ENCODE data around the gene TEX101. TPM values are rescaled to one million over a fixed set of nuclear protein-coding genes. Genes with fewer than 3 reads are reported as not detected.

Gene TEX101
- total RNA-seq, 5 donors from 2014 or later (not counting 1 experiment from before 2014, with no cell fraction given): not detected

DNA sequence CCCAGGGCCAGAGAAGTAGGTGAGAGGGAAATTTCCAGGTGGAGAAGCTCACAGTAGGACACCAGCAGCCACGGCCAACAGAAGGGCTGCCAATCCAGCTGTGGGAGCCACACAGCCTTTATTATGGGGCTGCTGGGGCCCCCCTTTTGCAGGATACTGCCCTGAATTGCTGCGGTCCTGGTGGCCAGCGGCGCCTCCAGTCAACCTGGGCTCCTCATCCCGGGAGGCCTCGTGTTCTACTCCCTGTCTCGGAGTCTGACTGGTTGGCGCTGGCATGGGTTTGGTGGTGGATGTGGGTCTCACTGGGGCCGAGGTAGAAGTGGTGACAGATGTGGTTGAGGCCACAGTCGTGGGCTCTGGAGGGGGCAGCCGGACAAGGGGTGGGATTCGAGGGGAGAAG is 46.6 kb downstream of the TEX101 start:
- Mint-ChIP-seq H3K9me3 (no peaks in the 10 kb centered on the region), H3K4me1 (peaks cover 39 to 43% (median 41%) of the 10 kb centered on the region in 3 donors), H3K36me3 (peaks cover 6% of the 10 kb centered on the region), H3K27me3 (no peaks in the 10 kb centered on the region), H3K4me3 (peak overlapping the region in 1 of 3 donors; percentile 41), H3K27ac (no peak overlapping the region)
- CTCF ChIA-PET: interaction anchor here in 1 of 2 donors (0.9 to 1.0 kb wide), 2 partner anchors 14 to 46 kb away, joined by 3 to 5 read pairs; no protein-coding TSS in a partner anchor
- H3K27me3 ChIP-seq (replicated peaks in 1 of 2; ENCODE audit: control insufficient read depth in 2 of 2, extremely low read depth in 1 of 2, insufficient read depth in 2 of 2, low read length in 1 of 2): no peaks in the 10 kb centered on the region
- POLR2A ChIA-PET: interaction anchor here in 1 of 2 donors (0.6 kb wide), 1 partner anchor 64 kb away, joined by 3 read pairs; no protein-coding TSS in a partner anchor
- H3K27ac ChIP-seq (ENCODE audit: low read length): no peak overlapping the region
- H3K36me3 ChIP-seq (ENCODE audit: control insufficient read depth in 2 of 2, extremely low read depth in 1 of 2, insufficient read depth in 1 of 2, low read length in 1 of 2): peaks cover 0 to 5% of the 10 kb centered on the region in 2 donors
- DNase-seq (no peak), ATAC-seq (replicated peaks in 1 of 4) (no peak)
- H3K9me3 ChIP-seq: no peaks in the 10 kb centered on the region
- 87% methylated on average over 12 of the region's 12 CpGs for WGBS (ENCODE audit: insufficient coverage)
- H3K4me1 ChIP-seq (ENCODE audit: control insufficient read depth in 1 of 2, extremely low read depth in 1 of 2, insufficient read depth in 2 of 2, low read length in 2 of 2): peaks cover 10 to 39% of the 10 kb centered on the region in 2 experiments
- H3K4me3 ChIP-seq (ENCODE audit: control insufficient read depth in 1 of 2, extremely low read depth in 1 of 2, low read length in 1 of 2): no peak overlapping the region

GRCh38 chr19:43462383-43462782 is 47.7 kb downstream of the TEX101 start:
- ChIA-PET CTCF (interaction anchor here (1.1 to 1.8 kb wide), 5 partner anchors 15 to 132 kb away, joined by 4 to 25 read pairs (median 6); no protein-coding TSS in a partner anchor), POLR2A (no interaction called here)
- H3K27ac ChIP-seq (ENCODE audit: low read length): no peak overlapping the region
- no peaks in the 10 kb centered on the region for H3K27me3 ChIP-seq (replicated peaks in 1 of 2; ENCODE audit: control insufficient read depth in 2 of 2, extremely low read depth in 1 of 2, insufficient read depth in 2 of 2, low read length in 1 of 2)
- peaks cover 10 to 42% of the 10 kb centered on the region in 2 experiments for H3K4me1 ChIP-seq (ENCODE audit: control insufficient read depth in 1 of 2, extremely low read depth in 1 of 2, insufficient read depth in 2 of 2, low read length in 2 of 2)
- Mint-ChIP-seq H3K36me3 (peaks cover 6% of the 10 kb centered on the region), H3K4me3 (peak overlapping the region; percentile 88 to 95 (median 90)), H3K27ac (no peak overlapping the region), H3K9me3 (no peaks in the 10 kb centered on the region), H3K4me1 (peaks cover 45 to 47% (median 45%) of the 10 kb centered on the region in 3 donors), H3K27me3 (no peaks in the 10 kb centered on the region)
- no peaks in the 10 kb centered on the region for H3K9me3 ChIP-seq
- WGBS (ENCODE audit: insufficient coverage): 100% methylated on average over 1 of the region's 7 CpGs
- no peak for ATAC-seq (replicated peaks in 1 of 4)
- no peak for DNase-seq
- peaks cover 0 to 5% of the 10 kb centered on the region in 2 donors for H3K36me3 ChIP-seq (ENCODE audit: control insufficient read depth in 2 of 2, extremely low read depth in 1 of 2, insufficient read depth in 1 of 2, low read length in 1 of 2)
- H3K4me3 ChIP-seq (ENCODE audit: control insufficient read depth in 1 of 2, extremely low read depth in 1 of 2, low read length in 1 of 2): peak overlapping the region in 1 of 2 donors; percentile 96

DNA sequence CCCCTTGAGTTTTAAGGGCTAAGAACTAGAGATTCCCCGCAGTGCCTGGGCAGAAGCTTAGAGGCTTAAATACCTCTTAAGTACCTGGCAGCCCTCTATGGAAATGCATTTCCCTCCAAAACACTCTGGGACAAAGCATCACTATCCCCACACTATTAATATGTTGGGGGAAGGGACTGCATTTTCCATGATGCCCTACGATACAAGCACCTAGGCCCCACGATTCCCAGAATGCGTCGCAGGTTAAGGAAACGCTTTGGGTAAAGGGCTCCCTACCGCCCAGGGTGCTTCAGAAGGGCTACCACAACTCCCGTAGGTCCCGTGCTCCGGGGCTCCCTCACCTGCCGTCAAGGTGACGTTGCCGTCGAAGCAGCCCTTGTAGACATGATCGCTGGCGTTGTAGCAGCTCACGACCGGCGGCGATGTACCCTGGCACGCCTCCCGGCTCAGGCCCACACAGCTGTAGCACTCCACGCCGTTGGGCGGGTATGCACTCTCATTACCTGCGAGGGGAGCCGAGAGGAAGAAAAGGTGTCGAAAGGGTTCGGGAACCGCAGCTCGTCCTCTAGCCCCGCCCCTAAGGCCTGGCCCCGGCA is 48.2 kb downstream of the TEX101 start:
- H3K36me3 ChIP-seq (ENCODE audit: control insufficient read depth in 2 of 2, extremely low read depth in 1 of 2, insufficient read depth in 1 of 2, low read length in 1 of 2): peaks cover 0 to 5% of the 10 kb centered on the region in 2 donors
- H3K4me1 ChIP-seq (ENCODE audit: control insufficient read depth in 1 of 2, extremely low read depth in 1 of 2, insufficient read depth in 2 of 2, low read length in 2 of 2): peaks cover 13 to 47% of the 10 kb centered on the region in 2 experiments
- peaks cover 6% of the 10 kb centered on the region for H3K36me3 Mint-ChIP-seq
- H3K9me3 Mint-ChIP-seq: no peaks in the 10 kb centered on the region
- H3K4me1 Mint-ChIP-seq: peaks cover 50 to 52% (median 50%) of the 10 kb centered on the region in 3 donors
- DNase-seq (no peak), ATAC-seq (replicated peaks in 1 of 4) (no peak)
- H3K4me3 ChIP-seq (ENCODE audit: control insufficient read depth in 1 of 2, extremely low read depth in 1 of 2, low read length in 1 of 2): peak overlapping the region; percentile 74 to 96
- no peaks in the 10 kb centered on the region for H3K27me3 Mint-ChIP-seq
- H3K27ac Mint-ChIP-seq: peak overlapping the region; percentile 95 to 97
- POLR2A ChIA-PET: interaction anchor here in 1 of 2 donors (0.7 to 1.2 kb wide), 2 partner anchors 57 to 133 kb away, joined by 3 read pairs; partner anchors contain the start of genes IRGQ and ZNF576
- CTCF ChIA-PET: interaction anchor here (0.8 to 2.1 kb wide), 15 partner anchors 11 to 205 kb away, joined by 3 to 25 read pairs (median 6); partner anchors contain the start of genes PHLDB3 (in 1 of the 2) and ZNF575 (in 1 of the 2)
- H3K9me3 ChIP-seq: no peaks in the 10 kb centered on the region
- H3K27me3 ChIP-seq (replicated peaks in 1 of 2; ENCODE audit: control insufficient read depth in 2 of 2, extremely low read depth in 1 of 2, insufficient read depth in 2 of 2, low read length in 1 of 2): no peaks in the 10 kb centered on the region
- H3K4me3 Mint-ChIP-seq: peak overlapping the region; percentile 88 to 95 (median 90)
- 10% methylated on average over 32 of the region's 33 CpGs for WGBS (ENCODE audit: insufficient coverage)
- peak overlapping the region; percentile 77 for H3K27ac ChIP-seq (ENCODE audit: low read length)

DNA sequence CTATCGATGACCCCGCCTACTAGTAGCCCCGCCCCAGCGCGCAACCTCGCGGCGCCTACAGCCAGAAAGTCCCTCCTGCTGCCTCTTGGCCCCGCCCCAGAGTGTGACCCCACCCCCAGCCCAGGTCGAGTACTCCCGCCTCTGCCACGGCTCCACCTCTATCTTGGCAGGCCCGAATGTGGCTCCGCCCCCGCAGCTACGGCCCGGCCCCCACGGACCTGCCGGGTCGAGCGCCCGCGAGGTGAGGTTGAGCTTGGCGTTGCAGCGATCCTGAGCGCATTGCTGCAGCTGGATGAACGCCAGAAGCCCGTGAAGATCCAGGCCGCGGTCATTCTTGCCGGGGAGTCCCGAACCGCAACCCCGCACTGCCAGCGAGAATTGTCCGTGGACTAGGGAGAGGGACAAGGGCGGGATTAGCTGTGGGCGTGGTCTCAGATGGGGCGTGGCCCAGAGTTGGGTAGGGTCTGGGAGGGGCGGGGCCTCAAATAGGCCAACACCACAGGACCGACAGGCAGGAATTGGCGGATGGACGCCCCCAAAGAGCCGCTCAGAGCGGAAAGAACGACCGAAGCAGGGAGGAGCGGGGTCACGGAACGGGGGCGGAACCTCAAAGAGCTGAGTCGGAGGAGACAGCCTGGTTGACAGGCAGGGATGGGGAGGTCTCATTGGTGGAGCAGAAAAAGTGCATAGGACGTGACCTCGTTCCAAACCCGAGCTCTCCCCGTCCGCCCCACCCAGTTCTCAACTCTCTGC is 48.9 kb downstream of the TEX101 start:
- ChIA-PET POLR2A (interaction anchor here (0.7 to 1.3 kb wide), 6 partner anchors 24 to 291 kb away, joined by 3 to 7 read pairs (median 4); partner anchors contain the start of genes IRGQ (in 1 of the 2), SMG9 (in 1 of the 2) and ZNF576 (in 1 of the 2)), CTCF (interaction anchor here (0.6 to 2.1 kb wide), 21 partner anchors 10 to 364 kb away, joined by 3 to 25 read pairs (median 6); partner anchors contain the start of genes IRGQ (in 1 of the 2), PHLDB3 (in 1 of the 2), ZNF283 (in 1 of the 2) and ZNF575 (in 1 of the 2))
- peaks cover 6% of the 10 kb centered on the region for H3K36me3 Mint-ChIP-seq
- H3K27ac Mint-ChIP-seq: peak overlapping the region; percentile 95 to 97
- peaks cover 0 to 5% of the 10 kb centered on the region in 2 donors for H3K36me3 ChIP-seq (ENCODE audit: control insufficient read depth in 2 of 2, extremely low read depth in 1 of 2, insufficient read depth in 1 of 2, low read length in 1 of 2)
- DNase-seq (peak; percentile 98 to 100 (median 100)), ATAC-seq (replicated peaks in 1 of 4) (peak; percentile 81 to 89 (median 88))
- H3K9me3 ChIP-seq: no peaks in the 10 kb centered on the region
- peaks cover 18 to 54% of the 10 kb centered on the region in 2 experiments for H3K4me1 ChIP-seq (ENCODE audit: control insufficient read depth in 1 of 2, extremely low read depth in 1 of 2, insufficient read depth in 2 of 2, low read length in 2 of 2)
- no peaks in the 10 kb centered on the region for H3K9me3 Mint-ChIP-seq
- H3K4me3 ChIP-seq (ENCODE audit: control insufficient read depth in 1 of 2, extremely low read depth in 1 of 2, low read length in 1 of 2): peak overlapping the region; percentile 67 to 96
- peaks cover 56 to 59% (median 57%) of the 10 kb centered on the region in 3 donors for H3K4me1 Mint-ChIP-seq
- WGBS (ENCODE audit: insufficient coverage): under 1% methylated on average over 51 of the region's 57 CpGs
- peak overlapping the region; percentile 90 for H3K27ac ChIP-seq (ENCODE audit: low read length)
- H3K27me3 ChIP-seq (replicated peaks in 1 of 2; ENCODE audit: control insufficient read depth in 2 of 2, extremely low read depth in 1 of 2, insufficient read depth in 2 of 2, low read length in 1 of 2): no peaks in the 10 kb centered on the region
- peak overlapping the region; percentile 88 to 95 (median 90) for H3K4me3 Mint-ChIP-seq
- no peaks in the 10 kb centered on the region for H3K27me3 Mint-ChIP-seq

GRCh38 chr19:43464134-43464775 is 49.6 kb downstream of the TEX101 start:
- Mint-ChIP-seq H3K27me3 (no peaks in the 10 kb centered on the region), H3K4me1 (peaks cover 63 to 65% (median 64%) of the 10 kb centered on the region in 3 donors), H3K27ac (peak overlapping the region; percentile 95 to 97), H3K4me3 (peak overlapping the region; percentile 88 to 95 (median 90)), H3K9me3 (no peaks in the 10 kb centered on the region), H3K36me3 (peaks cover 6% of the 10 kb centered on the region)
- H3K27ac ChIP-seq (ENCODE audit: low read length): peak overlapping the region; percentile 90
- DNase-seq (peak in 1 of 35 experiments; percentile 76), ATAC-seq (replicated peaks in 1 of 4) (peak in 2 of 4 experiments; percentile 17 to 20)
- WGBS (ENCODE audit: insufficient coverage): 8% methylated on average over 25 of the region's 33 CpGs
- CTCF ChIA-PET: interaction anchor here (0.7 to 2.1 kb wide), 16 partner anchors 16 to 363 kb away, joined by 3 to 25 read pairs (median 8); partner anchors contain the start of genes IRGQ (in 1 of the 2), PHLDB3 (in 1 of the 2), ZNF283 (in 1 of the 2) and ZNF575 (in 1 of the 2)
- peaks cover 25 to 61% of the 10 kb centered on the region in 2 experiments for H3K4me1 ChIP-seq (ENCODE audit: control insufficient read depth in 1 of 2, extremely low read depth in 1 of 2, insufficient read depth in 2 of 2, low read length in 2 of 2)
- H3K9me3 ChIP-seq: no peaks in the 10 kb centered on the region
- peaks cover 0 to 5% of the 10 kb centered on the region in 2 donors for H3K36me3 ChIP-seq (ENCODE audit: control insufficient read depth in 2 of 2, extremely low read depth in 1 of 2, insufficient read depth in 1 of 2, low read length in 1 of 2)
- POLR2A ChIA-PET: interaction anchor here (0.7 to 1.3 kb wide), 5 partner anchors 25 to 290 kb away, joined by 3 to 7 read pairs (median 4); partner anchors contain the start of genes IRGQ (in 1 of the 2), SMG9 (in 1 of the 2) and ZNF576 (in 1 of the 2)
- peak overlapping the region; percentile 67 to 96 for H3K4me3 ChIP-seq (ENCODE audit: control insufficient read depth in 1 of 2, extremely low read depth in 1 of 2, low read length in 1 of 2)
- no peaks in the 10 kb centered on the region for H3K27me3 ChIP-seq (replicated peaks in 1 of 2; ENCODE audit: control insufficient read depth in 2 of 2, extremely low read depth in 1 of 2, insufficient read depth in 2 of 2, low read length in 1 of 2)

All from T-cell (primary cell).